Activated B cell treated with CpG ODN at 0.5 μM for 24 hours (primary cell): Measurements from ENCODE around the gene EFCAB13. TPM values are rescaled to one million over a fixed set of nuclear protein-coding genes. Genes with fewer than 3 reads are reported as not detected.

Source experiments
- ATAC-seq: fragments of 200-7000 bp; cut with Tn5 transposase; one replicate; pipeline ENCODE4 v1.10.0; 2021; ENCODE audit warnings: low read depth, mild to moderate bottlenecking, moderate library complexity
- CTCF ChIA-PET: fragments of 350-600 bp; sonication (Branson Sonifier 250); formaldehyde crosslinking; loops from one replicate; lab custom pipeline; 2021; ENCODE audit warnings: antibody characterized with exemption; lab: Charles Lee
- POLR2A ChIA-PET: fragments of 350-600 bp; sonication (Branson Sonifier 250); formaldehyde crosslinking; loops from one replicate; lab custom pipeline; 2021; ENCODE audit warnings: antibody characterized with exemption; lab: Charles Lee
- DNase-seq: peaks from one replicate; pipeline ENCODE4 v3.0.0; 2022
- H3K27ac Mint-ChIP-seq: one replicate; pipeline ENCODE4 v1.8.0; 2020; ENCODE audit warnings: mixed read lengths
- H3K27me3 Mint-ChIP-seq: one replicate; pipeline ENCODE4 v1.8.0; 2021; ENCODE audit warnings: mixed read lengths
- H3K36me3 Mint-ChIP-seq: one replicate; pipeline ENCODE4 v1.8.0; 2021; ENCODE audit warnings: low read depth, mixed read lengths
- H3K4me1 Mint-ChIP-seq: one replicate; pipeline ENCODE4 v1.8.0; 2021; ENCODE audit warnings: mixed read lengths
- H3K4me3 Mint-ChIP-seq: one replicate; pipeline ENCODE4 v1.8.0; 2020; ENCODE audit warnings: mild to moderate bottlenecking, mixed read lengths
- H3K9me3 Mint-ChIP-seq: one replicate; pipeline ENCODE4 v1.8.0; 2020; ENCODE audit warnings: mixed read lengths
- CTCF ChIP-seq: fragments of 200-600 bp; IDR thresholded peaks from one replicate; pipeline ENCODE4 v1.8.0; 2022; ENCODE audit warnings: antibody characterized with exemption, mild to moderate bottlenecking
- intact Hi-C: fragments of 100-400 bp; cut with micrococcal nuclease; formaldehyde crosslinking; loops from one replicate; pipeline ENCODE4 v1.15.1; 2024
- total RNA-seq: library from RNA; stranded (reverse); gene quantifications from 2 replicates; pipeline ENCODE4 v1.2.3, GENCODE V29; 2022

EFCAB13 gene
- total RNA-seq, 1 donor from 2014 or later: 25.4 TPM

DNA sequence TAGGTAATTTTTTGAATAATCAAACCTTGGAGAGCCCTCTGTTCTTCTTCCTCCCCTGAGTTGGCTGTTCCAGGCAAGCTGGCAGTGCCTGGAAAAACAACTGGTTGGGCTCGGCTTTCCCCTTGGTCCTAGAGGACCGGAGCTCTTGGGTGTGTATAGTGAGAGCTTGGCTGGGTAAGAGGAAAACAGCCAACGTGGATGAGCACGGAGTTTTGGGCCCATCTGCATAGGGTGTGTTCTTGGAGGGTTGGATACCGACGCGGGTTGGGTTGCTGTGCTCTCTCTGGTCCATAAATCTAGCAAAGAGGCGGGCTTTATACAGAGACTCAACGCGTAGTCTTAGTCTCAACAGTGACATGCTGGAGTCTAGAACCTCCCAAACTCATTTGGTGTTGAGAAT, 46.9 kb upstream of the EFCAB13 start:
- intact Hi-C loops: no loop called here
- no peak overlapping the region for H3K27ac Mint-ChIP-seq
- no peaks in the 10 kb centered on the region for H3K9me3 Mint-ChIP-seq
- no peaks in the 10 kb centered on the region for H3K27me3 Mint-ChIP-seq
- DNase-seq (no peak), ATAC-seq (no peak)
- CTCF ChIA-PET: no interaction called here
- POLR2A ChIA-PET: no interaction called here
- H3K4me1 Mint-ChIP-seq: peaks cover 76% of the 10 kb centered on the region
- no peak overlapping the region for H3K4me3 Mint-ChIP-seq
- TF ChIP-seq CTCF: no peak
- no peaks in the 10 kb centered on the region for H3K36me3 Mint-ChIP-seq

DNA sequence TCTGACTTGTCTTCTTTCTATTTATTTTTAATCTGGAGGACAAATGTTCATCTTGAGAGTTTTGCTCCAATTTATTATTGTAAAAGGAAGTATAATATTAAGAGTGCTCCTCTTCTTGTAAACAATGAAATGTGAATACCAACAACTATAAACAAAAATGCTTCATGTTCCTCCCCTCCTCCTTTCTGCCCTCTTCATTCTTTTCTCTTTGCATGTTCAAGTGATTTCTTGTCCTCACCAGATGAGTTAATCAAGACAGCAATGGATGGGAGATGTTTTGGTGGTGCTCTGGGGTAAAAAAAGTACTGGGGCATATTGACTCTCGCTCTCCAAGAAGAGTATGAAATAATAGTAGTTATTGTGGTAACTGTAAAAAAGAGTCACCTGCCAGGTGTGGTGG, 45.8 kb upstream of the EFCAB13 start:
- Mint-ChIP-seq H3K36me3 (no peaks in the 10 kb centered on the region), H3K4me1 (peaks cover 76% of the 10 kb centered on the region), H3K27ac (peak overlapping the region; percentile 35), H3K4me3 (peak overlapping the region; percentile 28), H3K27me3 (no peaks in the 10 kb centered on the region), H3K9me3 (no peaks in the 10 kb centered on the region)
- ChIA-PET CTCF (no interaction called here), POLR2A (no interaction called here)
- intact Hi-C loops: loop anchor here (2.0 kb wide), 3 partner anchors 17 to 45 kb away; partner anchors contain the start of genes EFCAB13 and ITGB3
- DNase-seq: no peak
- TF ChIP-seq CTCF: no peak
- no peak for ATAC-seq

DNA sequence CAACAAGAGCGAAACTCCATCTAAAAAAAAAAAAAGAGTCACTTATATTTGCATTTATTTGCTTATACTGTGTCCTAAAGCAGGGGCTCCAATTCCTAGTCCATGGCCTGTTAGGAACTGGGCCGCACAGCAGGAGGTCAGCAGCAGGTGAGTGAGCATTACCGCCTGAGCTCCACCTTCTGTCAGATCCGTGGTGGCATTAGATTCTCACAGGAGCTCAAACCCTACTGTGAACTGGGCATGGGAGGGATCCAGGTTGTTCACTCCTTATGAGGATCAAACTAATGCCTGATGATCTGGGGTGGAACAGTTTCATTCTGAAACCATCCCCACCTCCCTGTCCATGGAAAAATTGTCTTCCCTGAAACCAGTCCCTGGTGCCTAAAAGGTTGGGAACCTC, 45.2 kb upstream of the EFCAB13 start:
- Mint-ChIP-seq H3K4me3 (peak overlapping the region; percentile 78), H3K9me3 (no peaks in the 10 kb centered on the region), H3K36me3 (no peaks in the 10 kb centered on the region), H3K27ac (peak overlapping the region; percentile 80), H3K4me1 (peaks cover 72% of the 10 kb centered on the region), H3K27me3 (no peaks in the 10 kb centered on the region)
- ChIA-PET POLR2A (interaction anchor here (0.6 to 1.1 kb wide), 6 partner anchors 15 to 179 kb away, joined by 3 to 6 read pairs (median 4); partner anchors contain the start of gene EFCAB13), CTCF (interaction anchor here (0.8 to 1.4 kb wide), 2 partner anchors 18 to 49 kb away, joined by 3 to 4 read pairs; no protein-coding TSS in a partner anchor)
- ATAC-seq (no peak), DNase-seq (no peak)
- TF ChIP-seq CTCF: no peak
- intact Hi-C loops: loop anchor here (2.0 kb wide), 3 partner anchors 16 to 44 kb away; partner anchors contain the start of genes EFCAB13 and ITGB3

GRCh38 chr17:47279062-47279801, 44.5 kb upstream of the EFCAB13 start:
- DNase-seq (peak; percentile 43), ATAC-seq (peak; percentile 94)
- Mint-ChIP-seq H3K4me1 (peaks cover 72% of the 10 kb centered on the region), H3K9me3 (no peaks in the 10 kb centered on the region), H3K27ac (peak overlapping the region; percentile 80), H3K27me3 (no peaks in the 10 kb centered on the region), H3K36me3 (no peaks in the 10 kb centered on the region), H3K4me3 (peak overlapping the region; percentile 78)
- intact Hi-C loops: loop anchor here (1.0 to 2.0 kb wide), 4 partner anchors 13 to 44 kb away; partner anchors contain the start of genes EFCAB13 and ITGB3
- ChIA-PET POLR2A (interaction anchor here (0.6 to 1.1 kb wide), 7 partner anchors 15 to 180 kb away, joined by 3 to 6 read pairs (median 3); partner anchors contain the start of gene EFCAB13), CTCF (interaction anchor here (0.8 to 1.5 kb wide), 5 partner anchors 17 to 50 kb away, joined by 3 to 5 read pairs (median 4); no protein-coding TSS in a partner anchor)
- no peak for TF ChIP-seq CTCF
